Measurements from ENCODE around the gene ARMC2.

ARMC2 gene

DNA sequence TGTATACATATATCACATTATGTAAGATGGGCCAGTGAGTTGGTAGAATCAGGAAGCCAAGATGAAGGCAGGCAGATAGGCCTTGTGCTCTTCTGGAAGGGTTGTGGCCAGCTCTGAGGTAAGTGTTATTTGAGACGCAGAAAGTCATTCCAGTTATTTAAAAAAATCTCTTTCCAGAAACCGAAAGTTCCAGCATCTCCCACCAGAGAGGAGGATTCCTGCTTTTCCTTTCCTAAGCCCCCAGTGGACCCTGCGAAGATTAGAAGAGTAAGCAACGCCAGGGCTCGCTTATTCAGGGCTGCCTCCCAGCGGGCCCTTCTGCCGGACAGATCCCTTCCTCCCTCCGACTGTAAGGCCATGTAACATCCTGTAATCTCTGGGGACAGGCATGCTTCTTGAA is 20.4 kb downstream of the ARMC2 start:
- Histone ChIP-seq H3K9me3 (ENCODE audit: control insufficient read depth, low read length) (no peaks in the 10 kb centered on the region), H3K36me3 (ENCODE audit: control insufficient read depth, insufficient read depth, low read length) (no peaks in the 10 kb centered on the region), H3K4me3 (ENCODE audit: insufficient read depth, low read depth, low read length) (no peak overlapping the region), H3K27ac (ENCODE audit: insufficient read depth, low read depth, low read length, poor library complexity, severe bottlenecking) (no peak overlapping the region), H3K4me1 (ENCODE audit: control insufficient read depth, insufficient read depth, low read length) (peaks cover 23% of the 10 kb centered on the region), H3K27me3 (ENCODE audit: control insufficient read depth, insufficient read depth, low read length, poor library complexity, severe bottlenecking) (no peaks in the 10 kb centered on the region)
- 91 to 93% methylated on average over 8 of the region's 8 CpGs for WGBS, 2 experiments

GRCh38 chr6:108869876-108870275 is 21.7 kb downstream of the ARMC2 start:
- peaks cover 26% of the 10 kb centered on the region for H3K4me1 ChIP-seq (ENCODE audit: control insufficient read depth, insufficient read depth, low read length)
- WGBS, 2 experiments, result 95% methylated on average over 2 of the region's 2 CpGs
- H3K4me3 ChIP-seq (ENCODE audit: insufficient read depth, low read depth, low read length), result no peak overlapping the region
- H3K9me3 ChIP-seq (ENCODE audit: control insufficient read depth, low read length), result no peaks in the 10 kb centered on the region
- H3K36me3 ChIP-seq (ENCODE audit: control insufficient read depth, insufficient read depth, low read length), result no peaks in the 10 kb centered on the region
- no peak overlapping the region for H3K27ac ChIP-seq (ENCODE audit: insufficient read depth, low read depth, low read length, poor library complexity, severe bottlenecking)
- H3K27me3 ChIP-seq (ENCODE audit: control insufficient read depth, insufficient read depth, low read length, poor library complexity, severe bottlenecking), result no peaks in the 10 kb centered on the region

DNA sequence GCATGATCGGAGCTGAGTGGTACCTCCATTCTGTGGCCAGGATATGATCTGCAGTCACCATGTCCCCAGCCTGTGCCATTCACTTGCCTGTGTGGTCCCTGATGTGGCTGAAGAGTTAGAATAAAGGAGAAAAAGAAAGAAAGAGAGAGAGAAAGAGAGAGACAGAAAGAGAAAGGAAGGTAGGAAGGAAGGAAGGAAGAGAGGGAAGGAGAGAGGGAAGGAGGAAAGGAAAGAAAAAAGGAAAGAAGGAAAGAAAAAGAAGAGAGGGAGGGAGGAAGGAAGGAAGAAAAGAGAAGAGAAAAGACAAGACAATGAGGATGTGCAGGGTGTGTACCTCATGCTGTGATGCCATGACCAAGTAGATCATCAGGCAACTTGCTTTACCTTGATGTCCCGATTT is 22.1 kb downstream of the ARMC2 start:
- Histone ChIP-seq H3K27me3 (ENCODE audit: control insufficient read depth, insufficient read depth, low read length, poor library complexity, severe bottlenecking) (no peaks in the 10 kb centered on the region), H3K9me3 (ENCODE audit: control insufficient read depth, low read length) (no peaks in the 10 kb centered on the region), H3K4me1 (ENCODE audit: control insufficient read depth, insufficient read depth, low read length) (peaks cover 26% of the 10 kb centered on the region), H3K36me3 (ENCODE audit: control insufficient read depth, insufficient read depth, low read length) (no peaks in the 10 kb centered on the region), H3K27ac (ENCODE audit: insufficient read depth, low read depth, low read length, poor library complexity, severe bottlenecking) (no peak overlapping the region), H3K4me3 (ENCODE audit: insufficient read depth, low read depth, low read length) (no peak overlapping the region)
- 92 to 97% methylated on average over 2 of the region's 2 CpGs for WGBS, 2 experiments

DNA sequence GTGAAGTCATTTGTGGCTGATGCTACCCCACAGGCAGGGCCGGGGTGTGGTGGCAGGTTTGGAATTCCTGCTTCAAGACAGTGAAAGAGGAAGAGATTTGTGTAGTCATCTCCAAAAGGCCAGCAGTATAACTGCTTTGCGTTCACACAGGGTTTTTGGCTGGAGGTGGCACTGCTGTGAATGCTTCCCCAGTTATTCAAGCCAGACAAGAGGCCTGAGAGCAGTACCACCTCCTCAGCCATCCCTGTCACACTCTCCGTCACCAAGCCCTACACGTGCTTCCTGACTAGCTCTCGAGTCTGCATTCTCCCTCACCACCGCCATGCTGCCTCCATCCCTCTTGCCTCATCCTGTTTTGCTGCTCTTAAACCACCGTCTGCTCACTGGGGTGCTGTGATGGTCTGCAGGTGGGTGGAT is 23.9 kb downstream of the ARMC2 start:
- Histone ChIP-seq H3K4me1 (ENCODE audit: control insufficient read depth, insufficient read depth, low read length) (peaks cover 26% of the 10 kb centered on the region), H3K27ac (ENCODE audit: insufficient read depth, low read depth, low read length, poor library complexity, severe bottlenecking) (no peak overlapping the region), H3K36me3 (ENCODE audit: control insufficient read depth, insufficient read depth, low read length) (no peaks in the 10 kb centered on the region), H3K4me3 (ENCODE audit: insufficient read depth, low read depth, low read length) (no peak overlapping the region), H3K9me3 (ENCODE audit: control insufficient read depth, low read length) (no peaks in the 10 kb centered on the region), H3K27me3 (ENCODE audit: control insufficient read depth, insufficient read depth, low read length, poor library complexity, severe bottlenecking) (no peaks in the 10 kb centered on the region)
- WGBS, 2 experiments, result 47 to 48% methylated on average over 7 of the region's 7 CpGs

DNA sequence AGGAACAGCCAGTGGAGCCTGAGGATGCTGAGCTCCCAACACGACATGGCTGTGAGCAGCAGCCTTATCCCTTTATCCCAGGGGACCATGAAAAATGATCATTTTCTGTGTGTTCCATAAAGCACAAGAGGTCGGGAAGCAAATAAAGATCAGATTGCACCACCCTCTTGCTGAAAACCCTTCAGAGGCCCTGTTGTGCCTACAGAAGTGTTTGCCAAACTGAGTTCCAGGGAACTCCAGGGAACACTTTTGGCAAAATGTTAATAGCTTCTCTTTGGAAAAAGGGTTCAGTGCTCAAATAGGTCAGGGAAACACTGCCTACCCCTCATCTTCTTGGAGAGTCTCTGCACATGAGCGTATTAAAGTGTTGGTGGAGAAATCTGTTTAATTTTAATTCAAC is 24.4 kb downstream of the ARMC2 start:
- Histone ChIP-seq H3K36me3 (ENCODE audit: control insufficient read depth, insufficient read depth, low read length) (no peaks in the 10 kb centered on the region), H3K27me3 (ENCODE audit: control insufficient read depth, insufficient read depth, low read length, poor library complexity, severe bottlenecking) (no peaks in the 10 kb centered on the region), H3K27ac (ENCODE audit: insufficient read depth, low read depth, low read length, poor library complexity, severe bottlenecking) (no peak overlapping the region), H3K4me1 (ENCODE audit: control insufficient read depth, insufficient read depth, low read length) (peaks cover 26% of the 10 kb centered on the region), H3K4me3 (ENCODE audit: insufficient read depth, low read depth, low read length) (no peak overlapping the region), H3K9me3 (ENCODE audit: control insufficient read depth, low read length) (no peaks in the 10 kb centered on the region)
- WGBS, 2 experiments, result 78 to 91% methylated on average over 3 of the region's 3 CpGs

GRCh38 chr6:108873251-108873650 is 25.0 kb downstream of the ARMC2 start:
- H3K4me3 ChIP-seq (ENCODE audit: insufficient read depth, low read depth, low read length), result no peak overlapping the region
- no peaks in the 10 kb centered on the region for H3K27me3 ChIP-seq (ENCODE audit: control insufficient read depth, insufficient read depth, low read length, poor library complexity, severe bottlenecking)
- WGBS, 2 experiments, result 73% methylated on average over 7 of the region's 7 CpGs
- no peaks in the 10 kb centered on the region for H3K36me3 ChIP-seq (ENCODE audit: control insufficient read depth, insufficient read depth, low read length)
- peaks cover 26% of the 10 kb centered on the region for H3K4me1 ChIP-seq (ENCODE audit: control insufficient read depth, insufficient read depth, low read length)
- no peak overlapping the region for H3K27ac ChIP-seq (ENCODE audit: insufficient read depth, low read depth, low read length, poor library complexity, severe bottlenecking)
- no peaks in the 10 kb centered on the region for H3K9me3 ChIP-seq (ENCODE audit: control insufficient read depth, low read length)

GRCh38 chr6:108873971-108874370 is 25.7 kb downstream of the ARMC2 start:
- H3K27ac ChIP-seq (ENCODE audit: insufficient read depth, low read depth, low read length, poor library complexity, severe bottlenecking), result no peak overlapping the region
- H3K27me3 ChIP-seq (ENCODE audit: control insufficient read depth, insufficient read depth, low read length, poor library complexity, severe bottlenecking), result no peaks in the 10 kb centered on the region
- no peak overlapping the region for H3K4me3 ChIP-seq (ENCODE audit: insufficient read depth, low read depth, low read length)
- no peaks in the 10 kb centered on the region for H3K36me3 ChIP-seq (ENCODE audit: control insufficient read depth, insufficient read depth, low read length)
- no peaks in the 10 kb centered on the region for H3K9me3 ChIP-seq (ENCODE audit: control insufficient read depth, low read length)
- peaks cover 26% of the 10 kb centered on the region for H3K4me1 ChIP-seq (ENCODE audit: control insufficient read depth, insufficient read depth, low read length)
- WGBS, 2 experiments, result 96 to 98% methylated on average over 6 of the region's 6 CpGs

GRCh38 chr6:108874470-108875160 is 26.4 kb downstream of the ARMC2 start:
- peaks cover 26% of the 10 kb centered on the region for H3K4me1 ChIP-seq (ENCODE audit: control insufficient read depth, insufficient read depth, low read length)
- 94 to 95% methylated on average over 3 to 5 of the region's 5 CpGs for WGBS, 2 experiments

GRCh38 chr6:108875161-108875555 is 26.9 kb downstream of the ARMC2 start:
- no peaks in the 10 kb centered on the region for H3K36me3 ChIP-seq (ENCODE audit: control insufficient read depth, insufficient read depth, low read length)
- no peak overlapping the region for H3K27ac ChIP-seq (ENCODE audit: insufficient read depth, low read depth, low read length, poor library complexity, severe bottlenecking)
- peaks cover 26% of the 10 kb centered on the region for H3K4me1 ChIP-seq (ENCODE audit: control insufficient read depth, insufficient read depth, low read length)
- H3K4me3 ChIP-seq (ENCODE audit: insufficient read depth, low read depth, low read length), result no peak overlapping the region
- no peaks in the 10 kb centered on the region for H3K27me3 ChIP-seq (ENCODE audit: control insufficient read depth, insufficient read depth, low read length, poor library complexity, severe bottlenecking)
- H3K9me3 ChIP-seq (ENCODE audit: control insufficient read depth, low read length), result no peaks in the 10 kb centered on the region

More at GRCh38 chr6:108874470-108875160, 26.4 kb downstream of the ARMC2 start:
- Histone ChIP-seq H3K36me3 (ENCODE audit: control insufficient read depth, insufficient read depth, low read length) (no peaks in the 10 kb centered on the region), H3K27me3 (ENCODE audit: control insufficient read depth, insufficient read depth, low read length, poor library complexity, severe bottlenecking) (no peaks in the 10 kb centered on the region), H3K9me3 (ENCODE audit: control insufficient read depth, low read length) (no peaks in the 10 kb centered on the region), H3K4me3 (ENCODE audit: insufficient read depth, low read depth, low read length) (no peak overlapping the region), H3K27ac (ENCODE audit: insufficient read depth, low read depth, low read length, poor library complexity, severe bottlenecking) (no peak overlapping the region)

- 89 to 90% methylated on average over 7 of the region's 7 CpGs for WGBS, 2 experiments
- Histone ChIP-seq H3K4me1 (ENCODE audit: control insufficient read depth, insufficient read depth, low read length) (peaks cover 13% of the 10 kb centered on the region), H3K27me3 (ENCODE audit: control insufficient read depth, insufficient read depth, low read length, poor library complexity, severe bottlenecking) (no peaks in the 10 kb centered on the region), H3K27ac (ENCODE audit: insufficient read depth, low read depth, low read length, poor library complexity, severe bottlenecking) (no peak overlapping the region), H3K4me3 (ENCODE audit: insufficient read depth, low read depth, low read length) (no peak overlapping the region), H3K9me3 (ENCODE audit: control insufficient read depth, low read length) (no peaks in the 10 kb centered on the region), H3K36me3 (ENCODE audit: control insufficient read depth, insufficient read depth, low read length) (no peaks in the 10 kb centered on the region)
These were observed 29.0 kb downstream of the ARMC2 start for GRCh38 chr6:108877046-108877751.
